Renal cortex interstitium (tissue), 3 donors: ENCODE data around the gene BACE1-AS. TPM values are rescaled to one million over a fixed set of nuclear protein-coding genes. Genes with fewer than 3 reads are reported as not detected.

Experiments used
- polyA plus RNA-seq, 3 donors: library from polyadenylated mRNA; unstranded; fragments of 120-200 nt; gene quantifications; one replicate each; pipeline ENCODE4 v1.2.1, GENCODE V29; 2013; ENCODE audit not compliant: insufficient read length in 3 of 3

The BACE1-AS gene
- polyA plus RNA-seq, 3 donors = 18.0 to 26.8 (median 21.6) TPM

Other genes with a start within 250 kb of the BACE1-AS start
- gene SIK3, start 192.9 kb upstream of the BACE1-AS start, polyA plus RNA-seq = 10 to 100 TPM; 34.7 to 48.6 (median 36.1) TPM
- gene PAFAH1B2, start 147.1 kb upstream of the BACE1-AS start, polyA plus RNA-seq = 10 to 100 TPM; 75.0 to 80.0 (median 76.7) TPM
- gene SIDT2, start 112.6 kb upstream of the BACE1-AS start, polyA plus RNA-seq = 10 to 100 TPM; 42.3 to 50.5 (median 43.8) TPM
- 100 to 1,000 TPM; 115 to 160 (median 145) TPM for gene TAGLN, start 92.0 kb upstream of the BACE1-AS start, polyA plus RNA-seq
- gene PCSK7, start 59.3 kb upstream of the BACE1-AS start, polyA plus RNA-seq = 10 to 100 TPM; 18.3 to 31.5 (median 23.8) TPM
- 10 to 100 TPM; 30.8 to 35.2 (median 33.2) TPM for gene RNF214, start 58.7 kb upstream of the BACE1-AS start, polyA plus RNA-seq
- 10 to 100 TPM; 56.6 to 62.9 (median 59.7) TPM for gene BACE1, start 24.9 kb downstream of the BACE1-AS start, polyA plus RNA-seq
- 10 to 100 TPM; 24.8 to 39.1 (median 28.6) TPM for gene CEP164, start 36.5 kb downstream of the BACE1-AS start, polyA plus RNA-seq